ENCODE data around the gene LARP6.

- TF ChIP-seq CTCF (IDR thresholded peaks at IDR 0.05) (no peak), POLR2A (IDR thresholded peaks at IDR 0.05) (no peak)
These were observed 23.3 kb downstream of the LARP6 start for GRCh38 chr15:70830615-70831014.

Data from heart left ventricle (tissue), 13 donors.